Fibroblast of skin of left biceps (primary cell): ENCODE measurements around the gene HS3ST3B1.

Source experiments
- DNase-seq, 2 experiments: peaks; one replicate each; pipeline ENCODE4 v3.0.0-alpha.2; 2013; ENCODE audit warnings: low read depth in 2 of 2

The HS3ST3B1 gene

DNA sequence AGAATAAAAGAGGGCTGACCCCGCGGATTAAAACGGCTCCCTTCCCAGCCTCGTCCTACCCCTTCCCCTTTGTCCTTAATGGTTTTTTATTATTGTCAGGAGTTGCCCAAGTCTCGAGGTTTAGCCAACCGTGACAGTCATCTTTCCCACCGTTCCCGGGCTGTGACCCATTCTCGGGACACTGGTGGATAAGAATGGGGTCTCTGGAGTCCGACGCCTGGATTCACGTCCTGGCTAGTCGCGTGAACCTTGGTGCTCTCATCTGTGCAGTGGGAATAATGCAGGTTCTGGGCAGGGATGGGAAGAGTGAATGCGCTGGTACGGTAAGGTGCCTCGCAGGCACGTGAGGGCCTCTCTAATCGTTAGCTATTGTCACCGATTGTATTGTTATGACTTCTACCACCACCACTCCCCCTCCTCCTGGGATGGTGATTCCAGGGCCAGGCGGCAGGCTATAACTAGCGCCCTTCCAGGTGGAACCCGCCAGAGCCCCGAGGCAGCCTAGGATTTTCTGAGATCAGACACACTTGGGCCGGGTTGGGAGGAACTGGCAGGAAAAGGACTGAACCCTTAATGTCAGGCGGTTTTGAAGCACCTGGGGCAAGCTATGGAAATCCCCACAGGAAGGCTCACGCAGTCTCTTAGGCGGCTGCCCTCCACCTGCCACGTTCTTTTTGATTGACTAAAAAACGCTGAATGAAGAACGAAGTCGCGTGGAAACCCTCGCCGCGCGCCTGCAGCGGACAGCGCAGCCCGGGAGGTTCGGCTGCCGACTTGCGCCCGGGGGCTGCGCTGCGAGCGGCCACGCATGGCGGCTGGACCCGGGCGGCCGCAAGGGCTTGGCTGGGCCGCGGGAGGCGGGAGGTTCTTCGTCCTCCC lies 2.7 kb downstream of the HS3ST3B1 start:
- DNase-seq, result no peak

DNA sequence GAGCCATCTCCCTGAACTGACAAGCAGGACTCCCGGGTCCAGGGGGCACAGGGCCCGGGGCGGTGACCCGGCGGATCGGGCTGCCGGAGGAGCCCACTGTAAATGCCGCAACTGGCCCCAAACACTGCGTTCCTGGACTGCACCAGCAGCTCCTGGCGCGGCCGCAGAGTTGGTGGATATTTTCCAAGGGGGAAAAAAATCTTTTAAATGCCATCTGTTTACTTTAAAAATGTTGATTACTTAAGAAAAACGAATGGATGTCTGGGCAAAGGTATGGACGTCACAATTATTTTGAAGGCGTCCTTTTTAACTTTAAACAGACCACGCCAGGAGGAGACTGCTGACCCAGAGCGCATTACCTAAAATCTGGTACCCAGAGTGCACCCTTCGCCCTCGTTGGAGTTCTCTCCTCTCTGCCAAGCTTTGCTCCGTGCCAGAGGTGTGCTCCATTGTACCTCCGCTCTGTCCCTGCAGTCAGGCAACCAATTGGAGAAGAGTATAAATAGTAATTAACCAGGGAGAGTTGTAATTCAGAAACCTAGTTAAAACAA lies 3.4 kb downstream of the HS3ST3B1 start:
- DNase-seq, result no peak

DNA sequence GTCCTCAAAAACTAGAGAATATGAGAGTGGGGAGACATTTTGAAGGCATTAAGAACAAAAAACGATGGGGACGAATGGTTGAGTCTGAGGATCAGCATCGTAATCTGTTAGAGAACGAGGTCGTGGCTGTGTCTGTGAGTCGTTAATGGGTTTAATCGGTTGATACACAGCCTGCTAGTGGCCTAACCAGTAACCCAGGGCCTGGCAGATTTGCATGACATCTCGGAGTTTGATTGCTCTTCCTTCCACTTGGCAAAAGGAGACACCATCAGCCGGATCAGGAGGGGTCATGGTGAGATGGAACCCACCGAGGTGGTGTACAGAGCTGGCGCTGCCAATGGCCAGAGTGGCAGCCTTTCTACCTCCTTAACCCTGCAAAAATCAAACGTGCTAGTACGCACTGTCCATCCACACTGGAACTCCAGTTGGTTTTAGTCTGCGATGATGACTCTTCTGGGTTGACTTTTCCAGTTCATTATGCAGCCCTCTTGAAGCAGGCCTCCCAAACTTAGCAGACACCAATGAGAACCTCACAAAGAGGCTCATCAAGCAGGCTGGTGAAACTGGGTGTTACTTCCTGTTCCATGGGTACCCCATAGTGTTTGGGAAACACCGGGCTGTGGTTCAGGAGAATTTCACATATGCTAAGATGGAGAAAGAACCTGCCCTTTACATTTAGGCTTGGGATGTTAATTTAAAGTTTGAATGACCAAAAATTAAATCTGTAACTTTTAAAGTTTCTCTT lies 4.1 kb downstream of the HS3ST3B1 start:
- DNase-seq, result no peak

DNA sequence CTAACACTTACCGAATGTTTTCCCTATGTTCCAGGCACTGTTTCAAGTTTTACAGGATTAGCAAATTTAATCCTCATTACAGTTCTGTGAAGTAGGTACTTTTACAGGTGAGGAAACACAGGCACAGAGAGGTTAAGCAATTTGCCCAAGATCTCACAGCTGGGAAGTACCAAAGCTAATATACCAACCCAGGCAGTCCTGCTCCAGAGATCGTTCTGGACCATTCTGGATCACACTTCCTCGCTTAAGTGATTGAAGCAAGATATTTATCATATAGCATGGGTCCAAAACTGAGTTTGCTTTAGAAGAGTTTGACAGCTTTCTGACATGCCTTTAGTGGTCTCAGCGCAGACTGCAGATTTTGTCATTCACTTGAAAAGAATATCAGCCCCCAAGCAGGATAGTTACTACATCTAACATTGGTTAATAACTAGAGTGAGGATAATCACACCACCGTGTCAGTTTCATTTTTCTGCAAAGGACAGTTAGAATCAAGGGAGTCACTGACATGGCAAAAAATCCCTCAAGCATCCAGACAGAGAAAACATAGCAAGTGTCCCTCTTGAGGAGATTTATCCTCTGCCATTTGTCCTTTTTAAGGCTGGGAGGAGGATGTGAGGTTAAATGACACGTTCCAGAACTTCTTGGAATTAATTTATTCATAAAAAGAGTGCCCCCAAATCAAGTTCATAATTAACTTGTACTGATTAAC lies 5.1 kb downstream of the HS3ST3B1 start:
- no peak for DNase-seq

DNA sequence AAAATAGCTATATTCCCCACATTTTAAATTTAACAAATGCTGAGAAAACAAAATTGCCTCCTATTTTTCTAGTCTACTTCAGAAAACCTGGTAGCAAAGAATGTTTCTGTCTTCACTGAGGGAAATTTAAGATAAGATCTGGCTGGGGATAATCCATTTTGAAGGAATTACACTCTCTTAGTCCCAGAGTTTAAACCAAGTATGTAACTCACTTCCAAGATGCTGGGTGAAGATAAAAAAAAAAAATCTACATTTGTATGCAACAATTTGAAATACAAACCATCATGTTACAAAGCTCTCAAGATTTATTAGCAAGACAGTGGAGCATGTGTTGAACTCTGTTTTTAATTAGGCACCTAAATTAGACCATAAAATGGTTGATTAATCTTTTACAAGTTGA lies 5.7 kb downstream of the HS3ST3B1 start:
- no peak for DNase-seq

DNA sequence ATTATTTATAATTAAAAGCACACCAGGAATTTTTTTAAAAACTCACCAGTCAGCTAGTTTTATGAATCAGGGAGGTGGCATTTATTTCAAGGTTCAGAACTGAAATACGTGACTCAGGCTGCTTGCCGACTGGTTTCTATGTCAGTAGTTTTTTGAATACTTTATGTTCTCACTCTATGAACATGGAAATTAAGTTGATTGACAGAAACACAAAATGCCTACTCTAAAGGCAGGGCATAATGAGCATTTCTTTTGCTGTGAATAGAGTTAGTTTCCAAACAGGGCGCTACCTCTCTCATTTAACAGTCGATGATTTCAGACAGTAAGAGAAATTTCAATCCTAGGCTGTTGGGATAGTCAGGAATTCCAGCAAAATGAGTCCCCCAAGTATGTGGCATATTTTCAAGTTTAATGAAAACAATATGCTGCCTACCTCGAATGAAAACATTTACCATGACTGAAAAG lies 6.7 kb downstream of the HS3ST3B1 start:
- DNase-seq, result peak; percentile 74 to 76

DNA sequence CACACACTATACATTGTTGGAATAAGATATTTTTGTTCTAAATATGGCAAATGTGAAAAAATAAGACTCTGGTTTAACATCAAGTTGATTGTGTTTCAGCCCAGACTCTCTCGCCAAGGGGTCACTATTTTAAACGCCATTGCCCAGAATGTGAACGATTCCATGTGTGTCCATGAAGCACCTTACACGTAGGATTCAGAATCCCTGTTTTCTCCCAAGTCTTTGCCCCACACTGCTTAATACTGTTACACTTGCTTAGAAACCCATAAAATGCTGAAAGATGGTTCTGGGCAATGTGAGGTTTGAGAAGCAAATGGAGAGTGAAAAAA lies 7.7 kb downstream of the HS3ST3B1 start:
- DNase-seq, result no peak

DNA sequence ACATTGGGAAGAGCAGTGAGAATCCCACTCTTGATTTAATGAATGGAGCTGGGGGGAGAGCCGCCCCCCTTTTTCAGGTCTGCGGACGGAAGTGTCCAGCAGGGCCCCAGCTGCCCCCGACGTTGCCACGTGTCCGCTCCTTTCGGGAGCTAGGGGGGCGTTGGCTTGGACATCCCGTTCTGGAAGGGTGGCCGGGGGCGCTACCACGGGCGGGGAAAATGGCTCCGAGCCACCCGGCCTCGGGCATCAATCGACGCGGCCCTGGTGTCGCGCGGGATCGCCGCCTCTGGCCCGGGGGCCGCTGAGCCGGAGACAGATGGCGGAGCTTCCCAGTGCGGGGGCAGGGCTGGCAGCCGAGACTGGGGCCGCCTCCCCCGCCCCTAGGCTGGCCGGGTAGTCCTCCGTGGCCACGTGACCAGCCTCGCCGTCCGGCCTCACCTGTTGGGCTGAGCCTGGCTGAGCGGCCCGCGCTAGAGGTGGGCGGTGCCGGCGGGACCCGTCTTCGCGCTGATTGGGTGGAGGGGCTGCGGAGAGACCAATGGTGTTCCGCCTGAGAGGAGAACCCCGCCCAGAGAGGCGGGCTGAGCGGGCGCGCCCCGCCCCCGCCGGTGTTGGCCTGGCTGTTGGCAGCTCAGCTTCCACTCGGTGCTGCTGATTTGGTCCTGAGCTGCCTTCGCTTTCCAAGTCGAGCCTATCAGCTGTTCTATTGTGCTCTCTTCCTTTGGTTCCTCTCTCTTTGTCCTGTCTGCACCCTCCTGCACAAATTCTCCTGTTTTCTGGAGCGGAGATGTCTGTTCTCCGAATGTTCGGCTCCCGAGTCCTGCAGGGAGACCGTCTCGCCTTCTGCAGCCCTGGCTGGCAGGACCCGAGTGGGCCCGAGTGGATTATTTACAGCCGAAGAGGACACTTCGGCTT lies 8.3 kb downstream of the HS3ST3B1 start:
- peak; percentile 70 to 77 for DNase-seq

DNA sequence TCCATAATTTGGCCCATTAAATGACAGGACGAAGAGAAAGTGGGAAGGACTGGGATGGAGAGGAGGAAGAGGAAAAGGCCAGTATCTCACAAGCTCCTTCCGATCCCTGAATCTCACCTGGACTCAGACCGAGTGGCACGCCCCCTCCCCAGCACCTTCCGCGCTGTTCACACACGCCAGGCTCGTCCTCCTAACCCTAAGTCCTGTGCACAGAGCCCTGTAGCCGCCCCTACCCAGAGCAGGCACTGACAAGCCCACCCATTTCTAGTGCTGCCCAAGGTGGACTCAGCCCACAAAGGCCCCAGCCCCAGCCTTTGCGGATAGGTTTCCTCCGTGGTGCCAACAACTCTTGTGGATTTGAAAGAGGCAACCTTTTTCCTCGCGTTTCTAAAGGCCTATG lies 9.2 kb downstream of the HS3ST3B1 start:
- no peak for DNase-seq

DNA sequence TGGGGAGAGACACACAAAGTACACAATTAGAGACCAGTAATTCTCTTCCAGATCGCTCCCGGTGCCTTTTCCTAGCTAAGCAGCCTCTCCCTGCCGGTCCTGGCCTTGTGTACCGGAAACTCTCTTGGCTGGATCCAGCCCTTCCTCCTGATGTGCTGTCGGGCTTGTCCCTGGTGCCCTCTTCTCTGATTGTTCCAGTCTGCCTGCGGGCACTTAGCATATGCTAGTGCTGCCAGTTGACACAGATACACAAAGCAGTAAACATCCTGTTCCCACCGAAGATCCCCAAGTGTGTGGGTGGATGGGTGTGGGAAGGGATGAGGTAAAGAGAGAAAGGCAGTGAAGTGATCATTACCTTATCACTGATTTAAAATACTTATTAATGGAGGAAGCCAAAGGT lies 9.7 kb downstream of the HS3ST3B1 start:
- no peak for DNase-seq

DNA sequence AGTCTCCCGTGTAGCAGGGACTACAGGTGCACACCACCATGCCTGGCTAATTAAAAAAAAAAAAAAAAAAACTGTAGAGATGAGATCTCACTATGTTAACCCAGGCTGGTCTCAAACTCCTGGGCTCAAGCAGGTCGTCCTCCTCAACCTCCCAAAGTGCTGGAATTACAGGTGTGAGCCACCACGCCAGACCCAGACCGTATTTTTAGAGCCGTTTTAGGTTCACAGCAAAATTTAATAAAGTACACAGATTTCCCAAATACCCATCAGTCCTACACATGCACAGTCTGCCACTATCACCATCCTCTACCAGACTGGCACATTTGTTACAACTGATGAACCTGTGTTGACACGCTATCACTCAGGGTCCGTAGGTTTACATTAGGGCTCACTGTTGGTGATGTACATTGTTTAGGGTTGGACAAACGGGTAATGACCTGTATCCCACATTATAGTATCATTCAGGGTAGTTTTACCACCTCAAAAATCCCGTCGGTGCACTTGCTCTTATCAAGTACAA lies 10.4 kb downstream of the HS3ST3B1 start:
- no peak for DNase-seq

DNA sequence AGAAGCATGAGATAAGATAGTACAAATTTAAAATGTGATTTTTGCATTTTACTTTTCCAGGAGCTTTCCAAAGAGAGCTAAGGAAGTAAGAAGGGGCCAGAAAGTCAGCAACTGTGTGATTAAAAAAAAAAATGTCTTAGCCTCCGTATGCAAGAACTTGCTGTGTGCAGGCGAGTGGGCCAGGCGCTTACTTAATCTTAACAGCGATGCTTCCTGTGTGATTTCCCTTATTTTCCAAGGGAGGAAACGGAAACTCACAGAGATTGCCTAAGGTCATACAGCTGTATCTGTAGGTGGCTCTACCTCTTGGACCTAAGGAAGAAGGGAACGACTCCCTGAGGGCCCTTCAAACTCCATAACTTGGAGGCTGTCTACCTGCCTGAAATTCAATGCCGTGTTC lies 11.1 kb downstream of the HS3ST3B1 start:
- no peak for DNase-seq

DNA sequence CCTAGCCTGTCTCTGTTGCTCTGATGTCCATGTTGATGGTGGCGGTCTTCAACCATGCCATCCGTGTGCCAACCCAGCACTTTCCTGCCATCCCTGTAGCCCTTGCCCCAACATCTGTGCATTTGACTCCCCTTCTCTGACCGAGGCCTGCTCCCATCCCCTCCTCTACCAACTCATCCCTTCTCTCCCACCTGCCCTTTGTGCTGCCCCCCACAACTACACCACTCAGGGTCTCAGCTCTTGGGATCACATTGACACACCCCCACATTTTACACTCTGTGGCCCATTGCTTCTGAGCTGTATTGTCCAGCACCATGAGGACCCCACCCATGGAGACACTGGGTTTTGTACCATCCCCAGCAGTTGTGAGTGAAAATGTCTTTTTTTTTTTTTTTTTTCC lies 11.6 kb downstream of the HS3ST3B1 start:
- DNase-seq, result no peak

DNA sequence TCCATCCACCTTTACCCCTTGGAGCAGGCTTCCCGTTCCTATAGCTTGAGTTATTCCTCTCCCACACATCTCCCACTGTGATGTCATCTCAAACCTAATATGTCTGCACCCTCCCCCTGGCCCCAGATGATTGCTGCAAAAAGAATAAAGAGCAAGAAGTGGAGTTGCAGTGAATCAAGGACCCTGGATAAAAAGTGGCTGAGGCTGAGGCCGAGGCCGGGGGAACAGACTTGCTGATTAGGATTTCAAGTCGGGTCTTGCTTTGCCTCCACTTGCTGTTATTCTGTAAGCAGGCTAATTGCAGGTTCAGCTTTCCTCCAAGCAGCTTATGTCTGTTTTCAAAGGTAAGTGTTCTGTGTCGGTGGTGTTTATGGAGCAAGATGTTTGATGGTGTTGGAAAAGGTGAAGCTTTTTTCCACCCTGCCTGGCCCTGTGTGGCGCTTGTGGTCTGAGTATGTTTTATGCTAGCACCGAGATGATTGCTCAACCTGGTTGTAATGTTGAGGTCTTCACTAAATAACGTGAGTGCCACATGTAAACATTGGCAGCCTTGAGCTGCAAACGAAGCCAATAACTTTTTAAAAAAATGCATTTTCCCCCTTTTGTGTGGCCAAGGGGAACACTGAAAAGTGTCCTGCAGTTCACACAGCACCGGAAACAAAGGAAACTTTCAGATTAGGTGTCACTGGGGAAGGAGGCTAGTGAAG lies 15.4 kb downstream of the HS3ST3B1 start:
- no peak for DNase-seq

DNA sequence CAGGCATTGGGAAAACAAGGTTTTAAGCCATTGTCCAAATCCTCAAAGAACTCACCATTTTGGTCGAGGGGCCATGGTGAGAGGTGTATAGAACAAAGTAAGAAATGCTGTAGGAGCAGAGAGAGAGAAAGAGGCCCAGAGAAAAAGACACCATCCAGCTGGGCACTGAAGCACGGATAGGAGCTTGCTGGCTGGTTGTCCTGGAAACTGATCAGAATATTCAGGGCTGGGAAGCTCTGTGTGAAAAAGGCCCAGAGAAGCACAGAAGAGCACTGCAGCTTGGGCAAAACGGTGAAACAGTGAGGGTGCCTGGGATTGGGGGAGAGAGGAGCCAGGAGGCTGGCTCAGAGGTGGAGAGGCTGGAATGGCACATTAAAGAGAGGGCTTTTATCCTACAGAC lies 16.5 kb downstream of the HS3ST3B1 start:
- no peak for DNase-seq

DNA sequence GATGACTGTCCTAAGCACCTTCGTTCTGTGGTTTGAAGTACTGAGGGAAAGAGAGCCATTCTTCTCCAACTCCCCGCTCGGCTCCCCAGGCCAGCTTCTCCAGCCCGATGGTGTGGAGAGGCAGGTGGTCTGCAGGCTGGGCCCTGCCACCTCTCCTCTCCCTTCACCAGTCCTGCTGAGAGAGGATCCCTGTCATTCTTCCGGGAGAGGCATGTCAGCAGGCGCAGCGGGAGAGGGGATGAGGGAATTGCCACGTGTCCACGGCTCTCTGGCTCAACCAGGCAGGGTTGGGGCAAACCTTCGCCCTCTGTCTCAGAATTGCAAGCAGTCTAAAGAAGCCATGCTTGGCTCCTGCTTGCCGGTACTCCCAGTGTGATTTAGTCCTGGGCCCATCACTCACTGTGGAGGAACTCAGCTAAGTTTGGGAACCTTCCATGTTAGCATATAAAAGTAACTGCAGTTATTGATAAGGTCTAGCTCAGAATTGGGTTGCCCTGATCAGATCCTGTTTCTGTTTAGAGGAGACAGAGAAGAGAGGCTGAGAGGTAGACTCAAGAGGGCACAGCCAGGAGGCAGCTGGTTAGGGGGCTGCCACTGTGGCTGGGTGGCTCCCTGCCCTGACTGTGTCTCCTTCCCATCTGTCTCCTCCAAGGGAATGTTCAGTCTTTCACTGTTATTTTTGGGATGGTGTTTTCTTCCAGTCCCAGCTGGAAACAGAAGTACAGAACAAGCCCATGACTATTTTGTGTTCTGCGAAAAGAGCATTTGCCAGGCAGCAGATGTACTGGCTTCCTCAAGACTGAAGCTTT lies 17.4 kb downstream of the HS3ST3B1 start:
- DNase-seq, result no peak

DNA sequence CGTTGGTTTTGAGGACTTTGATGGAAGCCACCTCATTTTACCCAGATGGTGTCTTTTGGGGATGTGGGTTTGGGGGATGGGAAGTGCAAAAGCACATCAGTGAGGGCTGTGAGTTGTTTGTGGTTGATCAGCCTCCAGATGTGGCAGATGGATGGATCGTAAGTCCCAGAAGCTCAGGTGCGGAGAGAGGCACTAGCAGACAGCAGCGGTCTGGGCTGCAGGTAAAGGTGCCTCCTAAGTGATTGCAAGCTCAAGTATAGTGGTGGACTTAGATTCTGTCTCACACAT lies 18.0 kb downstream of the HS3ST3B1 start:
- no peak for DNase-seq

DNA sequence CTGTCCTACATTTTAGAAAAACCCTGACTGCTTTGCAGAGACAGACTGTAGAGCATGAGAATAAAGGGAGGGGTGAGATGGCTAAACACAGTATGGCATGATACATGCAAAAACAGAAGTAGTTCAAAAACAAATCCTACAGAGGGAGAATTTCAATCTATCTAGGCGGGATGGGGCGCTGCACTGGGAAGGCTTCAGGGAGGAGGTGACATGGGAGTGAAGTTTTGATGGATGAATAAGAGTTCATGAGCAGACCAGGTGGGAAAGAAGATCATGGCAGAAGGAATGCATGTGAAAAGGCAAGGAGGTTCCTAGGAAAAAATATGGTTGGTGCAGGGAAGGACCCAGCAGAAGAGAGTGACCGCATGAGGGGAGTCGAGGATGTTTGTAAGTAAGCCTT lies 19.2 kb downstream of the HS3ST3B1 start:
- no peak for DNase-seq

DNA sequence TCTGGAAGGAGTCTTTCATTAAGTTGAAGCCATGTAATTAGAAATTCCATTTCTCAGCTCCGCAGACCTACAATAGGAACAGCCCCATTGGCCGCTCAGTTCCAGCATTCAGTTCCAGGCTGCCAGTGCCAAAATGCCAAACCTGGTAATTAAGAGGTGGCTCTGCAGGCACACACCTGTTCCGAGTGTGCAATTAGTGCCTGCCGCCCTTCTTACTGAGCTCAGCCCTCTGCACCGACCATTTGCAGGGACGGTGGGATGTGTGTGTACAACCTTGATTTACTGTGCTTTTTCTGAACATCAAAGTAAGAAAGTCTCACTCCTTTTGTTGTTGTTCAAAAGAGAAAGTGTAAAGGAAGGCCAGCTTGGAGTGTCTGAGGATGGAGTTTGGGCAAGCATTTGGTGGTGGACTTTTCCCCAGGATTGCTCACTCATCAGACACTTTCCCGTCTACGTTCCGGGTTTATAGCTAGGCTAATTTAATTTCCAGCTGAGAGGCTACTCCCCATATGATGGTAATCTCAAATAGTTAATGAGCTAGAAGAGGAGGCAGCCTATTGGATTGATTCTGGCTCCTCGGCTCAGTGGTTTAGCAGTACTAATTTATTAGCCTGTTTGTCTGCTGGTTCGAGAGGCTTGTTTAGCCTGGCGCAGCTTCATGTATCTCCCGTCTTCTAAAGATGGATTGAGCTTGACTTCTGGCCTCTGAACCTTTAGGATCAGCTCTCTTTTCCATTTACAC lies 20.0 kb downstream of the HS3ST3B1 start:
- DNase-seq, result no peak
